Left ventricle myocardium inferior (tissue), 1 donor: ENCODE measurements around the gene RTKN. TPM values are rescaled to one million over a fixed set of nuclear protein-coding genes. Genes with fewer than 3 reads are reported as not detected.
A peak's percentile ranks its signal among the peaks of the same experiment; 100 is the strongest.

ENCODE experiments used
- DNase-seq: peaks from one replicate; pipeline ENCODE4 v3.0.0-alpha.2; 2020
- H3K27ac ChIP-seq: fragments of 200-600 bp; replicated peaks from 2 replicates; pipeline ENCODE4 v1.8.0; 2021
- H3K27me3 ChIP-seq: fragments of 200-600 bp; 2 replicates; pipeline ENCODE4 v1.8.0; 2021; ENCODE audit warnings: low read depth
- H3K36me3 ChIP-seq: fragments of 200-600 bp; 2 replicates; pipeline ENCODE4 v1.8.0; 2021
- H3K4me1 ChIP-seq: fragments of 200-600 bp; 2 replicates; pipeline ENCODE4 v1.8.0; 2021
- H3K4me3 ChIP-seq: fragments of 200-600 bp; 2 replicates; pipeline ENCODE4 v1.8.0; 2021; ENCODE audit warnings: mild to moderate bottlenecking, moderate library complexity
- H3K9me3 ChIP-seq: fragments of 200-600 bp; replicated peaks from 2 replicates; pipeline ENCODE4 v1.8.0; 2021
- CTCF ChIP-seq: fragments of 200-600 bp; IDR thresholded peaks from 2 replicates; pipeline ENCODE4 v1.8.0; 2021; ENCODE audit warnings: antibody characterized with exemption, mild to moderate bottlenecking, borderline replicate concordance
- intact Hi-C: fragments of 100-400 bp; cut with micrococcal nuclease; formaldehyde crosslinking; loops from one replicate; pipeline ENCODE4 v1.11.0; 2022
- total RNA-seq: library from RNA; stranded (reverse); fragmentation: NEBNext Ultra II Directional; extraction: Animal tissue kit (Norgen Biotek cat#: 25700); gene quantifications from one replicate; pipeline ENCODE4 v1.2.1, GENCODE V29; 2021
- donor health status: DM: no; HTN: yes; CAD: no; lungs with severe emphysema.

The RTKN gene
- total RNA-seq, 1 donor from 2014 or later, result 14.0 TPM

- intact Hi-C loops, result no loop called here
- Histone ChIP-seq H3K4me1 (peaks cover 38% of the 10 kb centered on the region), H3K27me3 (no peaks in the 10 kb centered on the region), H3K36me3 (peaks cover 1% of the 10 kb centered on the region), H3K9me3 (no peaks in the 10 kb centered on the region), H3K27ac (no peak overlapping the region), H3K4me3 (no peak overlapping the region)
- no peak for TF ChIP-seq CTCF
- DNase-seq, result no peak
Observed at GRCh38 chr2:74420006-74420405, 21.7 kb downstream of the RTKN start.

- Histone ChIP-seq H3K36me3 (no peaks in the 10 kb centered on the region), H3K4me3 (no peak overlapping the region), H3K4me1 (peaks cover 44% of the 10 kb centered on the region), H3K27ac (no peak overlapping the region), H3K9me3 (no peaks in the 10 kb centered on the region), H3K27me3 (no peaks in the 10 kb centered on the region)
- no peak for DNase-seq
- intact Hi-C loops, result no loop called here
- no peak for TF ChIP-seq CTCF
Observed at GRCh38 chr2:74419345-74419744, 22.4 kb downstream of the RTKN start.

GRCh38 chr2:74418312-74418711 is 23.4 kb downstream of the RTKN start:
- peak; percentile 77 for DNase-seq
- Histone ChIP-seq H3K36me3 (no peaks in the 10 kb centered on the region), H3K4me3 (peak overlapping the region; percentile 17), H3K27me3 (no peaks in the 10 kb centered on the region), H3K4me1 (peaks cover 51% of the 10 kb centered on the region), H3K27ac (peak overlapping the region; percentile 51), H3K9me3 (no peaks in the 10 kb centered on the region)
- intact Hi-C loops, result no loop called here
- TF ChIP-seq CTCF, result no peak

- Histone ChIP-seq H3K36me3 (no peaks in the 10 kb centered on the region), H3K27me3 (no peaks in the 10 kb centered on the region), H3K9me3 (no peaks in the 10 kb centered on the region), H3K4me1 (peaks cover 51% of the 10 kb centered on the region), H3K4me3 (no peak overlapping the region), H3K27ac (peak overlapping the region; percentile 51)
- DNase-seq, result no peak
- no peak for TF ChIP-seq CTCF
- intact Hi-C loops, result no loop called here
Observed at GRCh38 chr2:74417763-74418162, 24.0 kb downstream of the RTKN start.

- Histone ChIP-seq H3K4me1 (peaks cover 50% of the 10 kb centered on the region), H3K36me3 (no peaks in the 10 kb centered on the region)
- intact Hi-C loops, result no loop called here
Observed at GRCh38 chr2:74417197-74417596, 24.5 kb downstream of the RTKN start.

More at GRCh38 chr2:74417197-74417596, 24.5 kb downstream of the RTKN start:
- TF ChIP-seq CTCF, result no peak
- no peak for DNase-seq
- Histone ChIP-seq H3K27me3 (no peaks in the 10 kb centered on the region), H3K9me3 (no peaks in the 10 kb centered on the region), H3K27ac (no peak overlapping the region), H3K4me3 (no peak overlapping the region)
